H9 (cell line): ENCODE data around the gene CCDC63. TPM values are rescaled to one million over a fixed set of nuclear protein-coding genes. Genes with fewer than 3 reads are reported as not detected.

Experiments used
- DNase-seq: peaks from one replicate; pipeline ENCODE4 v3.0.0-alpha.2; 2017
- H2AFZ ChIP-seq: one replicate; pipeline ENCODE4 v1.6.1; 2013; ENCODE audit warnings: mild to moderate bottlenecking, low read length, control low read depth, moderate library complexity
- H2AK5ac ChIP-seq: 2 replicates; pipeline ENCODE4 v1.6.1; 2013; ENCODE audit warnings: low read length, control low read depth, mixed read lengths; ENCODE audit not compliant: insufficient read length
- H2BK120ac ChIP-seq: one replicate; pipeline ENCODE4 v1.6.1; 2013; ENCODE audit warnings: low read depth, mild to moderate bottlenecking, low read length, control low read depth, inconsistent platforms; ENCODE audit not compliant: poor library complexity, severe bottlenecking
- H2BK12ac ChIP-seq: 2 replicates; pipeline ENCODE4 v1.6.1; 2013; ENCODE audit warnings: low read length, control low read depth, mixed read lengths, low read depth; ENCODE audit not compliant: insufficient read length
- H2BK15ac ChIP-seq: 2 replicates; pipeline ENCODE4 v1.6.1; 2013; ENCODE audit warnings: low read depth, low read length, control low read depth
- H2BK20ac ChIP-seq: one replicate; pipeline ENCODE4 v1.6.1; 2013; ENCODE audit warnings: low read depth, mild to moderate bottlenecking, low read length, control low read depth, inconsistent platforms; ENCODE audit not compliant: poor library complexity, severe bottlenecking
- H2BK5ac ChIP-seq: 2 replicates; pipeline ENCODE4 v1.6.1; 2013; ENCODE audit warnings: low read length, control low read depth, mixed read lengths; ENCODE audit not compliant: insufficient read length
- H3K14ac ChIP-seq: 2 replicates; pipeline ENCODE4 v1.6.1; 2013; ENCODE audit warnings: low read length, control low read depth; ENCODE audit not compliant: insufficient read depth
- H3K18ac ChIP-seq: 2 replicates; pipeline ENCODE4 v1.6.1; 2013; ENCODE audit warnings: low read depth, mild to moderate bottlenecking, mixed read lengths, low read length, control low read depth; ENCODE audit not compliant: insufficient read length
- H3K23ac ChIP-seq: 2 replicates; pipeline ENCODE4 v1.6.1; 2013; ENCODE audit warnings: low read length, control low read depth, mixed read lengths, low read depth; ENCODE audit not compliant: insufficient read length
- H3K23me2 ChIP-seq: 2 replicates; pipeline ENCODE4 v1.6.1; 2013; ENCODE audit warnings: low read depth, mild to moderate bottlenecking, mixed read lengths, low read length, control low read depth; ENCODE audit not compliant: insufficient read length, poor library complexity, severe bottlenecking
- H3K27ac ChIP-seq: 2 replicates; pipeline ENCODE4 v1.5.1; 2013; ENCODE audit warnings: low read length, control low read depth, mixed read lengths, low read depth; ENCODE audit not compliant: insufficient read length
- H3K27me3 ChIP-seq: 2 replicates; pipeline ENCODE4 v1.6.1; 2013; ENCODE audit warnings: low read length, control low read depth, inconsistent platforms; ENCODE audit not compliant: insufficient read depth
- H3K4ac ChIP-seq: 2 replicates; pipeline ENCODE4 v1.6.1; 2013; ENCODE audit warnings: low read depth, mild to moderate bottlenecking, control low read depth, inconsistent platforms, low read length, moderate library complexity
- H3K4me1 ChIP-seq: 2 replicates; pipeline ENCODE4 v1.6.1; 2013; ENCODE audit warnings: low read length, control low read depth, inconsistent platforms; ENCODE audit not compliant: insufficient read depth
- H3K4me2 ChIP-seq: 2 replicates; pipeline ENCODE4 v1.6.1; 2013; ENCODE audit warnings: low read length, control low read depth, mixed read lengths; ENCODE audit not compliant: insufficient read length, insufficient read depth
- H3K56ac ChIP-seq: 2 replicates; pipeline ENCODE4 v1.6.1; 2013; ENCODE audit warnings: low read depth, mild to moderate bottlenecking, mixed read lengths, low read length, control low read depth; ENCODE audit not compliant: insufficient read length
- H3K79me1 ChIP-seq: 2 replicates; pipeline ENCODE4 v1.6.1; 2013; ENCODE audit warnings: low read depth, mild to moderate bottlenecking, moderate library complexity, low read length, control low read depth, inconsistent platforms; ENCODE audit not compliant: insufficient read depth, poor library complexity, severe bottlenecking
- H3K79me2 ChIP-seq: 2 replicates; pipeline ENCODE4 v1.6.1; 2013; ENCODE audit warnings: low read length, control low read depth, inconsistent platforms; ENCODE audit not compliant: insufficient read depth
- H3K9ac ChIP-seq: 2 replicates; pipeline ENCODE4 v1.6.1; 2013; ENCODE audit warnings: low read length, control low read depth, mixed read lengths; ENCODE audit not compliant: insufficient read length; ENCODE audit errors: extremely low read depth
- H3K9me3 ChIP-seq: one replicate; pipeline ENCODE4 v1.6.1; 2013; ENCODE audit warnings: low read depth, low read length, inconsistent platforms; ENCODE audit not compliant: control insufficient read depth
- H3T11ph ChIP-seq: one replicate; pipeline ENCODE4 v1.6.1; 2013; ENCODE audit warnings: mild to moderate bottlenecking, low read length, control low read depth, inconsistent platforms
- H4K20me1 ChIP-seq: one replicate; pipeline ENCODE4 v1.6.1; 2013; ENCODE audit not compliant: control insufficient read depth, insufficient read length, insufficient read depth
- H4K5ac ChIP-seq: 2 replicates; pipeline ENCODE4 v1.6.1; 2013; ENCODE audit warnings: low read depth, mild to moderate bottlenecking, mixed read lengths, low read length, control low read depth; ENCODE audit not compliant: insufficient read length
- H4K8ac ChIP-seq: replicated peaks from 2 replicates; pipeline ENCODE4 v1.6.1; 2013; ENCODE audit warnings: low read length, control low read depth, mixed read lengths, low read depth; ENCODE audit not compliant: insufficient read length
- H4K91ac ChIP-seq: 2 replicates; pipeline ENCODE4 v1.6.1; 2013; ENCODE audit warnings: low read depth, mild to moderate bottlenecking, moderate library complexity, mixed read lengths, low read length, control low read depth; ENCODE audit not compliant: insufficient read length
- H3K27ac Mint-ChIP-seq, 3 experiments: 2 replicates in 2 of 3; 3 replicates in 1 of 3; pipeline ENCODE4 v1.8.0; 2020 to 2021; ENCODE audit warnings: mixed read lengths in 3 of 3, mild to moderate bottlenecking in 1 of 3, moderate library complexity in 1 of 3
- H3K27me3 Mint-ChIP-seq: 2 replicates; pipeline ENCODE4 v1.8.0; 2021; ENCODE audit warnings: low read depth, mild to moderate bottlenecking, moderate library complexity, mixed read lengths
- H3K36me3 Mint-ChIP-seq, 3 experiments: 2 replicates in 2 of 3; 3 replicates in 1 of 3; pipeline ENCODE4 v1.8.0; 2020 to 2021; ENCODE audit warnings: low read depth in 3 of 3, mixed read lengths in 3 of 3; ENCODE audit not compliant: insufficient read depth in 1 of 3
- H3K4me1 Mint-ChIP-seq, 2 experiments: 2 replicates each; pipeline ENCODE4 v1.8.0; 2020; ENCODE audit warnings: mixed read lengths in 2 of 2
- H3K4me3 Mint-ChIP-seq, 2 experiments: 2 replicates in 1 of 2; 3 replicates in 1 of 2; pipeline ENCODE4 v1.8.0; 2020 to 2021; ENCODE audit warnings: mild to moderate bottlenecking in 2 of 2, mixed read lengths in 2 of 2, moderate library complexity in 1 of 2
- H3K9me3 Mint-ChIP-seq, 2 experiments: 2 replicates in 1 of 2; 3 replicates in 1 of 2; pipeline ENCODE4 v1.8.0; 2020; ENCODE audit warnings: mild to moderate bottlenecking in 2 of 2, mixed read lengths in 2 of 2, moderate library complexity in 1 of 2
- CTCF ChIP-seq: fragments of 200-600 bp; sonication (generic); conservative IDR thresholded peaks from 3 replicates; pipeline ENCODE4 v1.8.0; 2021; ENCODE audit warnings: antibody characterized with exemption, mild to moderate bottlenecking
- WGBS: extraction: QIAGEN DNeasy Blood & Tissue Kit; methylation state at CpG from one replicate; pipeline ENCODE4 v1.1.7; 2013; ENCODE audit warnings: missing lambda C conversion rate, low lambda C conversion rate, mixed read lengths; ENCODE audit not compliant: insufficient read length; ENCODE audit errors: extremely low coverage; 5-methylcytosine and 5-hydroxymethylcytosine counted together
- total RNA-seq: library from RNA; stranded (reverse); gene quantifications from 2 replicates; pipeline ENCODE4 v1.2.1, GENCODE V29; 2021

CCDC63 gene
- total RNA-seq, 1 experiment from 2014 or later = 0.77 TPM

DNA sequence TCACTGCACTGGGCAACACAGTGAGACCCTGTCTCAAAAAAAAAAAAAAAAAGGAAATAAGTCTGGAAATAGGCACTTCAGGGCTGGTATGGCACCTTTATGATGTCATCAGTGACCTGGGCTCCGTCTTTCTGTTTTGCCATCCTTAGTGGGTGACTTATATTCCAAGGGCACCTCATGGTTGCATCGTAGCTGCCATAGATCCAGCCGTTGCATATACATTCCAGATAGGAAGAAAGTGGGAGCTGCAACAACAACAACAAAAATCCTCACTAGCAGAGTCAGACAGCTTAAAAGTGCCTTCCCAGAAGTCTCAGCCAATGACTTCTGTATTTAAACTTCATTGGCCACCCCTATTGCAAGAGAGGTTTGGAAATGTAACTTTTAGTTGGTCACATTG is 47.2 kb downstream of the CCDC63 start:
- no peak overlapping the region for H2BK20ac ChIP-seq
- H2BK15ac ChIP-seq = no peak overlapping the region
- no peak for TF ChIP-seq CTCF
- Mint-ChIP-seq H3K36me3 (no peaks in the 10 kb centered on the region), H3K4me3 (no peak overlapping the region), H3K9me3 (no peaks in the 10 kb centered on the region), H3K4me1 (peaks cover 21 to 29% of the 10 kb centered on the region in 2 experiments), H3K27ac (no peak overlapping the region), H3K27me3 (peaks cover 7% of the 10 kb centered on the region)
- H3K23me2 ChIP-seq = no peaks in the 10 kb centered on the region
- H3K79me2 ChIP-seq = no peaks in the 10 kb centered on the region
- H2AK5ac ChIP-seq = no peak overlapping the region
- no peak overlapping the region for H4K91ac ChIP-seq
- no peaks in the 10 kb centered on the region for H3K4me1 ChIP-seq
- H2BK5ac ChIP-seq = no peak overlapping the region
- DNase-seq = no peak
- H3K27ac ChIP-seq = no peak overlapping the region
- WGBS = no CpG with 5 or more reads among the region's 3 CpGs
- H2BK12ac ChIP-seq = no peak overlapping the region
- H3K4me2 ChIP-seq = peak overlapping the region; percentile 13
- no peak overlapping the region for H3K9ac ChIP-seq
- H3K56ac ChIP-seq = no peak overlapping the region
- no peak overlapping the region for H2AFZ ChIP-seq
- no peak overlapping the region for H2BK120ac ChIP-seq
- H3K79me1 ChIP-seq = no peaks in the 10 kb centered on the region
- H3K4ac ChIP-seq = no peak overlapping the region
- H4K20me1 ChIP-seq = no peaks in the 10 kb centered on the region
- no peak overlapping the region for H4K8ac ChIP-seq
- no peak overlapping the region for H3K18ac ChIP-seq
- no peak overlapping the region for H3K23ac ChIP-seq
- H3K27me3 ChIP-seq = no peaks in the 10 kb centered on the region
- H3K9me3 ChIP-seq = no peaks in the 10 kb centered on the region
- no peak overlapping the region for H4K5ac ChIP-seq
- no peak overlapping the region for H3K14ac ChIP-seq
- H3T11ph ChIP-seq = no peak overlapping the region
